Duodenal mucosa (tissue), 2 donors: ENCODE results near the gene TAS2R1.
"Not testable (repeated sequence)": the region's sequence is repeated elsewhere in the genome, so short reads cannot be mapped to it uniquely, and the experiment has no call there.

ENCODE experiments used
- H3K27ac ChIP-seq: one replicate; pipeline ENCODE4 v1.7.0; 2013; ENCODE audit warnings: low read depth, low read length
- H3K27me3 ChIP-seq, 2 donors: one replicate each; pipeline ENCODE4 v1.7.0; 2013; ENCODE audit warnings: low read length in 2 of 2, control low read depth in 1 of 2; ENCODE audit not compliant: insufficient read depth in 2 of 2, control insufficient read depth in 1 of 2
- H3K36me3 ChIP-seq, 2 donors: one replicate each; pipeline ENCODE4 v1.7.0; 2013; ENCODE audit warnings: low read length in 2 of 2, control low read depth in 1 of 2; ENCODE audit not compliant: insufficient read depth in 2 of 2, control insufficient read depth in 1 of 2
- H3K4me1 ChIP-seq, 2 donors: one replicate each; pipeline ENCODE4 v1.7.0; 2013; ENCODE audit warnings: low read length in 2 of 2, control low read depth in 1 of 2; ENCODE audit not compliant: insufficient read depth in 2 of 2, control insufficient read depth in 1 of 2
- H3K4me3 ChIP-seq, 2 donors: one replicate each; pipeline ENCODE4 v1.7.0; 2013; ENCODE audit warnings: low read length in 2 of 2, low read depth in 1 of 2
- H3K9ac ChIP-seq, 2 donors: one replicate each; pipeline ENCODE4 v1.7.0; 2013; ENCODE audit warnings: low read length in 2 of 2, low read depth in 1 of 2
- H3K9me3 ChIP-seq, 2 donors: one replicate each; pipeline ENCODE4 v1.7.0; 2013; ENCODE audit warnings: low read length in 2 of 2, control low read depth in 1 of 2; ENCODE audit not compliant: control insufficient read depth in 1 of 2

The TAS2R1 gene

DNA sequence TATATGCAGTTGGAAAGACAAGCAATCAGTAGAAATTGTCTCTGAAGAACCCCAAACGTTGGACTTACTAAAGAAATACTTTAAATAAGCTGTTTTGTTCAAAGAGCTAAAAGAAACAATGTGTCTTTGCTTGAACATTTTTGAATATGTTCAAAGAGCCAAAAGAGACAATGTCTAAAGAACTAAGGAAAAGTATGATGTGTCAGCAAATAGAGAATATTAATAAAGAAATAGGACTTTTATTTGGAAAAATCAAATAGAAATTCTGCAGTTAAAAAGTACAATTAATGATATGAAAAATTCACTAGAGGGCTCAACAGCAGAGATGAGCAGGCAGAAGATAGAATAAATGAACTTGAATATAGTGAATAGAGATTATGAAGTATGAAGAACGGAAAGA is 19.2 kb downstream of the TAS2R1 start:
- no peak overlapping the region for H3K4me3 ChIP-seq

GRCh38 chr5:9610364-9610763 is 19.8 kb downstream of the TAS2R1 start:
- peaks cover 0 to 2% of the 10 kb centered on the region in 2 donors for H3K9me3 ChIP-seq
- H3K9ac ChIP-seq, result no peak overlapping the region
- no peaks in the 10 kb centered on the region for H3K4me1 ChIP-seq
- H3K36me3 ChIP-seq, result no peaks in the 10 kb centered on the region
- no peaks in the 10 kb centered on the region for H3K27me3 ChIP-seq
- H3K4me3 ChIP-seq, result no peak overlapping the region
- H3K27ac ChIP-seq, result no peak overlapping the region

More for the DNA sequence above, 19.2 kb downstream of the TAS2R1 start:
- Histone ChIP-seq H3K9me3 (peaks cover 0 to 2% of the 10 kb centered on the region in 2 donors), H3K4me1 (no peaks in the 10 kb centered on the region), H3K9ac (no peak overlapping the region), H3K27ac (no peak overlapping the region), H3K27me3 (no peaks in the 10 kb centered on the region), H3K36me3 (no peaks in the 10 kb centered on the region)

DNA sequence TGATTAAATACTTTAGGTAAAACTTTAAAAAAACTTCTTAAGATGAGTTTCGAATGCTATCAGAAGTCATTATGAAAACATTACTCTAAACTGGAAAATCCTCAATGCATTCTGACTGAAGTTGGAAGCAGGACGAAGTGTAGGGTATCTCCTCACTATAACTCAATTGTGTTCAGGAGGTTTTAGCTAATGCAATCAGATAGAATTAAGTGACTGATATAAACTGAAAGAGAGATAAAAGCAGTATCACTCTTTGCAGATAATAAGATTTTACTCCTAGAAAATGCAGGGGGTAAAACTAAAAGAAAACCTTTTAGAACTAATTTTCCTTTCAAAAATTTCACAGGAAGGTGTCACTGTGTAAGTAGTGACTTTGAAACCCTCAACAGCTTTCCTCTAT is 22.1 kb downstream of the TAS2R1 start:
- Histone ChIP-seq H3K9ac (no peak overlapping the region), H3K9me3 (peaks cover 0 to 2% of the 10 kb centered on the region in 2 donors), H3K36me3 (no peaks in the 10 kb centered on the region), H3K27me3 (no peaks in the 10 kb centered on the region), H3K4me3 (no peak overlapping the region), H3K27ac (no peak overlapping the region), H3K4me1 (no peaks in the 10 kb centered on the region)

GRCh38 chr5:9605041-9605838 is 24.9 kb downstream of the TAS2R1 start:
- H3K27ac ChIP-seq, result no peak overlapping the region
- H3K27me3 ChIP-seq, result no peaks in the 10 kb centered on the region
- H3K4me1 ChIP-seq, result peaks cover 0 to under 1% of the 10 kb centered on the region in 2 donors
- H3K9ac ChIP-seq, result no peak overlapping the region
- H3K9me3 ChIP-seq, result no peaks in the 10 kb centered on the region
- no peaks in the 10 kb centered on the region for H3K36me3 ChIP-seq
- H3K4me3 ChIP-seq, result no peak overlapping the region

GRCh38 chr5:9604416-9604815 is 25.7 kb downstream of the TAS2R1 start:
- no peak overlapping the region for H3K4me3 ChIP-seq
- H3K27ac ChIP-seq, result no peak overlapping the region
- H3K9ac ChIP-seq, result no peak overlapping the region
- H3K36me3 ChIP-seq, result no peaks in the 10 kb centered on the region
- H3K27me3 ChIP-seq, result no peaks in the 10 kb centered on the region
- peaks cover 2 to 8% of the 10 kb centered on the region in 2 donors for H3K4me1 ChIP-seq
- no peaks in the 10 kb centered on the region for H3K9me3 ChIP-seq

GRCh38 chr5:9601055-9601739 is 29.0 kb downstream of the TAS2R1 start:
- no peak overlapping the region for H3K9ac ChIP-seq
- H3K9me3 ChIP-seq, result no peaks in the 10 kb centered on the region
- H3K36me3 ChIP-seq, result no peaks in the 10 kb centered on the region
- no peak overlapping the region for H3K4me3 ChIP-seq
- no peaks in the 10 kb centered on the region for H3K27me3 ChIP-seq
- no peak overlapping the region for H3K27ac ChIP-seq
- peaks cover 18 to 32% of the 10 kb centered on the region in 2 donors for H3K4me1 ChIP-seq

DNA sequence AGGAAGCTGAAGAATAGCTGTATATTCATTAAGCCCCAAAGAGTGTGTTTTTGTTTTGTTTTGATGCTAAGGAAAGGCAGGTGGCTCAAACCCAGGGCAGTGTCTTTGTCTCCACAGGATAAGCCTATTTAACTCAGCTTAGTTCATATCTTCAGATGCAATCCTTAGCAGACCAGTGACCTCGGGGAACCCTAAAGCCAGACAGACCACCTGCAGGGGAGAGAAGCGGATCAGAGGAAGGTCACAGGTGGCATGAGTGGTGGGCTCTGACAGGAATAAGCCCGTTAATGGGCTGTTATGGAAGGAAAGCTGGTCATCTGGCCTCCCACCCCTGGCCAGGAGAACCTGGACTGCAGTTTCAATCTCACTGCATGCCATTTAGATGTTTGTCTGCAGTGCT is 30.8 kb downstream of the TAS2R1 start:
- H3K9me3 ChIP-seq, result no peaks in the 10 kb centered on the region
- peaks cover 18 to 32% of the 10 kb centered on the region in 2 donors for H3K4me1 ChIP-seq
- no peak overlapping the region for H3K9ac ChIP-seq
- H3K27ac ChIP-seq, result no peak overlapping the region
- H3K36me3 ChIP-seq, result no peaks in the 10 kb centered on the region
- H3K27me3 ChIP-seq, result no peaks in the 10 kb centered on the region
- H3K4me3 ChIP-seq, result no peak overlapping the region

GRCh38 chr5:9598329-9598728 is 31.8 kb downstream of the TAS2R1 start:
- H3K9me3 ChIP-seq, H3K9ac ChIP-seq, H3K4me3 ChIP-seq, H3K36me3 ChIP-seq, H3K27ac ChIP-seq, H3K27me3 ChIP-seq: not testable (repeated sequence)
- peaks cover 18 to 32% of the 10 kb centered on the region in 2 donors for H3K4me1 ChIP-seq

GRCh38 chr5:9597322-9597721 is 32.8 kb downstream of the TAS2R1 start:
- not testable (repeated sequence) for H3K9ac ChIP-seq, H3K9me3 ChIP-seq, H3K27ac ChIP-seq, H3K4me3 ChIP-seq, H3K27me3 ChIP-seq, H3K36me3 ChIP-seq
- H3K4me1 ChIP-seq, result peaks cover 18 to 32% of the 10 kb centered on the region in 2 donors

- Histone ChIP-seq H3K27me3 (no peaks in the 10 kb centered on the region), H3K36me3 (no peaks in the 10 kb centered on the region), H3K4me1 (peaks cover 18 to 32% of the 10 kb centered on the region in 2 donors), H3K9me3 (no peaks in the 10 kb centered on the region), H3K4me3 (no peak overlapping the region), H3K9ac (no peak overlapping the region), H3K27ac (no peak overlapping the region)
Measured at GRCh38 chr5:9596824-9597223, 33.3 kb downstream of the TAS2R1 start.
